Activated CD8-positive, alpha-beta T cell treated with anti-CD3 and anti-CD28 coated beads for 36 hours (primary cell): ENCODE results near the gene GPATCH4. TPM values are rescaled to one million over a fixed set of nuclear protein-coding genes. Genes with fewer than 3 reads are reported as not detected.

Experiments used
- ATAC-seq: fragments of 200-7000 bp; cut with Tn5 transposase; one replicate; pipeline ENCODE4 v1.10.0; 2021; ENCODE audit warnings: mild to moderate bottlenecking, moderate library complexity
- CTCF ChIA-PET: fragments of 350-600 bp; sonication (Branson Sonifier 250); formaldehyde crosslinking; loops from one replicate; lab custom pipeline; 2021; ENCODE audit warnings: antibody characterized with exemption; lab: Charles Lee
- POLR2A ChIA-PET: fragments of 350-600 bp; sonication (Branson Sonifier 250); formaldehyde crosslinking; loops from one replicate; lab custom pipeline; 2021; ENCODE audit warnings: antibody characterized with exemption; lab: Charles Lee
- DNase-seq: peaks from one replicate; pipeline ENCODE4 v3.0.0-alpha.2; 2020
- H3K27ac Mint-ChIP-seq: one replicate; pipeline ENCODE4 v1.8.0; 2021; ENCODE audit warnings: mild to moderate bottlenecking, mixed read lengths
- H3K27me3 Mint-ChIP-seq: one replicate; pipeline ENCODE4 v1.8.0; 2021; ENCODE audit warnings: mixed read lengths
- H3K36me3 Mint-ChIP-seq: one replicate; pipeline ENCODE4 v1.8.0; 2021; ENCODE audit warnings: low read depth, mixed read lengths
- H3K4me1 Mint-ChIP-seq: one replicate; pipeline ENCODE4 v1.8.0; 2021; ENCODE audit warnings: low read depth, mixed read lengths
- H3K4me3 Mint-ChIP-seq: one replicate; pipeline ENCODE4 v1.8.0; 2021; ENCODE audit warnings: mild to moderate bottlenecking, moderate library complexity, mixed read lengths
- H3K9me3 Mint-ChIP-seq: one replicate; pipeline ENCODE4 v1.8.0; 2021; ENCODE audit warnings: mixed read lengths
- intact Hi-C: fragments of 100-400 bp; cut with micrococcal nuclease; formaldehyde crosslinking; loops from one replicate; pipeline ENCODE4 v1.10.0; 2022
- total RNA-seq, 2 experiments: library from RNA; stranded (reverse); gene quantifications; one replicate each; pipeline ENCODE4 v1.2.3, GENCODE V29; 2021
- TF ChIP-seq, protein P1 (sequence below): fragments of 200-600 bp; IDR thresholded peaks from one replicate; pipeline ENCODE4 v1.8.0; 2022; ENCODE audit warnings: antibody characterized with exemption, mild to moderate bottlenecking

GPATCH4 gene
- total RNA-seq, 2 experiments from 2014 or later, result 50.7 to 51.0 TPM

DNA sequence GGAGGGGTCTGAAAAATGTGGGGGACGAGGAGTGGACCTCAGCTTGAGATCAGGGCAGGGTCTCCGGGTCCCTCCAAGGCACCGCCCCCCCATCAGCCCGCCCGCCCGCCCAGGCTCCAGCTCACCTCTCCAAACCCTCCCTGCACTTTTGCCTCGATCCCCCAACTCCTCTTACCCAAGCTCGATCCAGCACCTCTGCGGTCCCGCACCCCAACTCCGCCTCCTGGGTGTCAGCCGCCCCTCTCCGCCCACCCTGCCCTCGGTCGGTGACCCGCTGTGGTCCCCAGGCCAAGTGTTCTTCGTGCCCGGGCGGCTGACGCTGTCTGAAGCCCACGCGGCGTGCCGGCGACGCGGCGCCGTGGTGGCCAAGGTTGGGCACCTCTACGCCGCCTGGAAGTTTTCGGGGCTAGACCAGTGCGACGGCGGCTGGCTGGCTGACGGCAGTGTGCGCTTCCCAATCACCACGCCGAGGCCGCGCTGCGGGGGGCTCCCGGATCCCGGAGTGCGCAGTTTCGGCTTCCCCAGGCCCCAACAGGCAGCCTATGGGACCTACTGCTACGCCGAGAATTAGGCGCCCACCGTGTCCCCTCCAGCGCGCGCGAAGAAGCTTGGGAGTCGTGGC is 23.6 kb upstream of the GPATCH4 start:
- peaks cover 10% of the 10 kb centered on the region for H3K4me1 Mint-ChIP-seq
- H3K9me3 Mint-ChIP-seq, result no peaks in the 10 kb centered on the region
- TF ChIP-seq, protein P1, sequence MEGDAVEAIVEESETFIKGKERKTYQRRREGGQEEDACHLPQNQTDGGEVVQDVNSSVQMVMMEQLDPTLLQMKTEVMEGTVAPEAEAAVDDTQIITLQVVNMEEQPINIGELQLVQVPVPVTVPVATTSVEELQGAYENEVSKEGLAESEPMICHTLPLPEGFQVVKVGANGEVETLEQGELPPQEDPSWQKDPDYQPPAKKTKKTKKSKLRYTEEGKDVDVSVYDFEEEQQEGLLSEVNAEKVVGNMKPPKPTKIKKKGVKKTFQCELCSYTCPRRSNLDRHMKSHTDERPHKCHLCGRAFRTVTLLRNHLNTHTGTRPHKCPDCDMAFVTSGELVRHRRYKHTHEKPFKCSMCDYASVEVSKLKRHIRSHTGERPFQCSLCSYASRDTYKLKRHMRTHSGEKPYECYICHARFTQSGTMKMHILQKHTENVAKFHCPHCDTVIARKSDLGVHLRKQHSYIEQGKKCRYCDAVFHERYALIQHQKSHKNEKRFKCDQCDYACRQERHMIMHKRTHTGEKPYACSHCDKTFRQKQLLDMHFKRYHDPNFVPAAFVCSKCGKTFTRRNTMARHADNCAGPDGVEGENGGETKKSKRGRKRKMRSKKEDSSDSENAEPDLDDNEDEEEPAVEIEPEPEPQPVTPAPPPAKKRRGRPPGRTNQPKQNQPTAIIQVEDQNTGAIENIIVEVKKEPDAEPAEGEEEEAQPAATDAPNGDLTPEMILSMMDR, result no peak
- CTCF ChIA-PET, result interaction anchor here (0.8 to 12.4 kb wide), 41 partner anchors 10 to 265 kb away, joined by 3 to 273 read pairs (median 5); partner anchors contain the start of genes BCAN, CRABP2, IQGAP3 and ISG20L2
- H3K27me3 Mint-ChIP-seq, result peaks cover 39% of the 10 kb centered on the region
- H3K36me3 Mint-ChIP-seq, result no peaks in the 10 kb centered on the region
- H3K27ac Mint-ChIP-seq, result no peak overlapping the region
- ATAC-seq, result peak; percentile 5
- intact Hi-C loops, result loop anchor here (5.0 kb wide), 1 partner anchor 32 kb away; no protein-coding TSS in a partner anchor
- H3K4me3 Mint-ChIP-seq, result no peak overlapping the region
- POLR2A ChIA-PET, result interaction anchor here (1.3 kb wide), 2 partner anchors 31 to 57 kb away, joined by 3 read pairs; no protein-coding TSS in a partner anchor
- no peak for DNase-seq

DNA sequence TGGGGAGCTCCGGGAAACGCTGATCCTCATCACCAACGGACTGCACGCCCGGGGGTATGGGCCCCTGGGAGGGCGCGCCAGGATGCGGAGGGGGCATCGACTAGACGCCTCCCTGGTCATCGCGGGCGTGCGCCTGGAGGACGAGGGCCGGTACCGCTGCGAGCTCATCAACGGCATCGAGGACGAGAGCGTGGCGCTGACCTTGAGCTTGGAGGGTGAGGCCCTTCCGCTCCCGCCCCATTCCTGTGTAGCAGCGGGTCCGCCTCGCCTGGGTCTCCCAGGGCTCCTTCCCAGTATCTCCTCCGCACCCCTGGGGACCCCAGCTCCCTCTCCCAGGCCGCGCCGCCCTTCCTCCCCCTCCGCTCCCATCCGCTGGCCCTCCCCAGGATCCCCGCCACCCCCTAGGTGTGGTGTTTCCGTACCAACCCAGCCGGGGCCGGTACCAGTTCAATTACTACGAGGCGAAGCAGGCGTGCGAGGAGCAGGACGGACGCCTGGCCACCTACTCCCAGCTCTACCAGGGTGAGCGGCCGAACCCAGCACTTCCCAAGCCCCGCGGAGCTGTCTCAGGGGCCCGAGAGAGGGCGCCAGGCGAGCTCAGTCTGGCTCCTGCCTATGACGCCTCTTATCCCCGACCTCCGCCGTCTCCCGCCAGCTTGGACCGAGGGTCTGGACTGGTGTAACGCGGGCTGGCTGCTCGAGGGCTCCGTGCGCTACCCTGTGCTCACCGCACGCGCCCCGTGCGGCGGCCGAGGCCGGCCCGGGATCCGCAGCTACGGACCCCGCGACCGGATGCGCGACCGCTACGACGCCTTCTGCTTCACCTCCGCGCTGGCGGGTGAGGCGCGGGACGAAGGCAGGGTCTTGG is 22.9 kb upstream of the GPATCH4 start:
- H3K36me3 Mint-ChIP-seq, result no peaks in the 10 kb centered on the region
- DNase-seq (peak; percentile 58), ATAC-seq (peak; percentile 65)
- H3K27ac Mint-ChIP-seq, result no peak overlapping the region
- peak overlapping the region; percentile 12 for H3K4me3 Mint-ChIP-seq
- H3K27me3 Mint-ChIP-seq, result peaks cover 46% of the 10 kb centered on the region
- ChIA-PET CTCF (interaction anchor here (0.6 to 12.4 kb wide), 46 partner anchors 11 to 301 kb away, joined by 3 to 273 read pairs (median 4); partner anchors contain the start of genes BCAN, CRABP2, GPATCH4 and IQGAP3), POLR2A (interaction anchor here (0.9 to 1.3 kb wide), 3 partner anchors 19 to 57 kb away, joined by 3 read pairs; no protein-coding TSS in a partner anchor)
- intact Hi-C loops, result loop anchor here (5.0 kb wide), 1 partner anchor 33 kb away; no protein-coding TSS in a partner anchor
- TF ChIP-seq, protein P1, result peak; percentile 40
- no peaks in the 10 kb centered on the region for H3K9me3 Mint-ChIP-seq
- peaks cover 10% of the 10 kb centered on the region for H3K4me1 Mint-ChIP-seq

DNA sequence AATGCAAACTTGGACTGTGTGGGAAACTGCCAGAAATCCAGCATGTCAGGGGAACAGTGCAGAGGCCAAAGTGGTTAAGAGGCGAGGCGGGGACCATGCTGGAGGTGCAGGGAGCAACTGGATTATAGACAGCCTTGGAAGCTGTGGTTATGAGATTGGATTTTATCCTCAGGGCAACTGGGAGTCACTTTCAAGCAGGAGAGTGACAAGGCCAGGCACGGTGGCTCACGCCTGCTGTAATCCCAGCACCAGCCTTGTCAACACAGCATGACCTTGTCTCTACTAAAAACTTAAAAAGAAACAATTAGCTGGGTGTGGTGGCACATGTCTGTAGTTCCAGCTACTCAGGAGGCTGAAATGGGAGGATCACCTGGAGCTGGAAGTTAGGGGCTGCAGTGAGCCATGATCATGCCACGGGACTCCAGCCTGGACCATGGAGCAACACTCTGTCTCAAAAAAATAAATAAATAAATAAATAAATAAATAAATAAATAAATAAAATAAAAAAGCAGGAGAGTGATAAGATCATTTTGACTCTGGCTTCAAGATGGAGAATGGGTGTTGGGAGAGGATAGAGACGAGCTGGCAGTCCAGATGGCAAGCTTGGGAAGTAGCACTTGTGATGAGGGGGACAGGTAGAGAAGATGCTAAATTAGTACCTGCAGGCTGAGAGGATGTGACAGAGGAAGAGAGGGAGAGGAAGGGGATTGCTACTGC is 21.5 kb upstream of the GPATCH4 start:
- TF ChIP-seq, protein P1, result no peak
- Mint-ChIP-seq H3K9me3 (no peaks in the 10 kb centered on the region), H3K27me3 (peaks cover 47% of the 10 kb centered on the region), H3K4me3 (no peak overlapping the region), H3K4me1 (peaks cover 10% of the 10 kb centered on the region), H3K27ac (no peak overlapping the region), H3K36me3 (no peaks in the 10 kb centered on the region)
- CTCF ChIA-PET, result interaction anchor here (1.2 to 12.4 kb wide), 10 partner anchors 11 to 236 kb away, joined by 4 to 273 read pairs (median 17); partner anchors contain the start of genes BCAN, CRABP2 and NES
- no peak for ATAC-seq
- POLR2A ChIA-PET, result interaction anchor here (0.7 kb wide), 1 partner anchor 238 kb away, joined by 3 read pairs; no protein-coding TSS in a partner anchor
- DNase-seq, result no peak
- intact Hi-C loops, result loop anchor here (5.0 kb wide), 1 partner anchor 35 kb away; no protein-coding TSS in a partner anchor

DNA sequence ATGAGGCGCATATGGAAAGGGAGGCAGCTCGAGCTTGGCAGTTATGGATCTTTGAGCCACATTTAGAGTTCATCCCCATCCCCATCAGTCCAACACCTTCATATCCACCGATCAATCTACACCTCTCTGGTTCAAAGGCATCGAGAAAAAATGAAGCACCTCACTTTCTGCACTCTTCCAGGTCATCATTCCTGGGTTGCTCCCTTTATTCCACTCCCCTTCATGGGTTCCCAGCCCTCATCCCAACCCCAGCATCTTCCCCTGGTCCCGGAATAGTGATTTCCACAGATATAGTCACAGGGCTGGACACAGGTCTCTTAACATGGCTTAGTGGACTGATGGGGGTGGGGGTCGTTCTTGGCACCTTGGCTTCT is 18.3 kb upstream of the GPATCH4 start:
- ChIA-PET POLR2A (interaction anchor here (1.0 to 1.1 kb wide), 2 partner anchors 42 to 86 kb away, joined by 3 read pairs; partner anchors contain the start of gene CRABP2), CTCF (interaction anchor here (1.2 to 2.6 kb wide), 10 partner anchors 8 to 234 kb away, joined by 3 to 34 read pairs (median 6); no protein-coding TSS in a partner anchor)
- TF ChIP-seq, protein P1, result no peak
- no peaks in the 10 kb centered on the region for H3K9me3 Mint-ChIP-seq
- no peak for ATAC-seq
- no peak overlapping the region for H3K4me3 Mint-ChIP-seq
- no peak overlapping the region for H3K27ac Mint-ChIP-seq
- no peaks in the 10 kb centered on the region for H3K36me3 Mint-ChIP-seq
- no peak for DNase-seq
- H3K4me1 Mint-ChIP-seq, result peaks cover 4% of the 10 kb centered on the region
- intact Hi-C loops, result no loop called here
- H3K27me3 Mint-ChIP-seq, result peaks cover 43% of the 10 kb centered on the region
